Fibroblast of mammary gland (primary cell): Measurements from ENCODE around the gene CAPSL.
"Not testable (repeated sequence)": the region's sequence is repeated elsewhere in the genome, so short reads cannot be mapped to it uniquely, and the experiment has no call there.

ENCODE experiments used
- DNase-seq: peaks from one replicate; pipeline ENCODE4 v3.0.0-alpha.2; 2010; ENCODE audit warnings: low read depth
- H3K4me3 ChIP-seq: 2 replicates; pipeline ENCODE4 v1.5.1; 2011; ENCODE audit warnings: low read depth, mild to moderate bottlenecking, low read length, moderate library complexity; ENCODE audit not compliant: control insufficient read depth
- TF ChIP-seq, protein P1 (sequence below): conservative IDR thresholded peaks from 2 replicates; pipeline ENCODE4 v1.5.1; 2011; ENCODE audit warnings: low read depth, low read length, inconsistent platforms; ENCODE audit not compliant: control insufficient read depth, insufficient read depth

Gene CAPSL

DNA sequence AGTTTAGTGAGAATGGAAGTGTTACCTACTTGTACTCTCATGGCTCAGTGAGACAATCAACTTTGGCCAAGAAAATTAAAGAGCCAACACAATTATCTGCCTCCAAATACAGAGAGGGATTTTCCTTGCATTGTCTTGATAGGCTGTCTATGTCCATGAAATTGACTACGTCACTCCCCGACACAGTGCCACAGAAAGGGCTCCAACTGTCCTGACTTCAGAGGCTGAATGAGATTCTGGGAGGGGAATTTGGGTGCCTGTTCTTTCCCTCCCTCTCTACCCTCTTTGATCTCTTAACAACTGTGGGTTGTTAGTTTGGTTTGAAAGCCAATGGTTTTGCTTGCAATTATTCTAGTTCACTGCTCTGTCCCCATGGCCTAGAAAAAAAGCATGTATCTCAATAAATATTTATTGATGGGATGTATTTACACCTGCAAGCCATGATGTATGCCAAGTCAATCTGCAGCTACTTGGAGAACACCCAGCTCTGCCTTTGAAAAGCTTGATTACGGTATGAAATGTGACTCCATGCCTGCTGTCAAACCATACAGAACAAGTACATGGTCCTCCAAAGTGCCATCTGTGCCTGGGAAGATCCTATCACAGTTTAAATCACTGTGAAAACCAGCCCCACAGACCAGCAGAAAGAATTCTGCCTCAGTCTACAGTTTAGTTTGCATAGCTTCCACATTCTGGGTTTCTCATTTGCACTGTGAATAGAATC lies 37.3 kb downstream of the CAPSL start:
- TF ChIP-seq, protein P1, sequence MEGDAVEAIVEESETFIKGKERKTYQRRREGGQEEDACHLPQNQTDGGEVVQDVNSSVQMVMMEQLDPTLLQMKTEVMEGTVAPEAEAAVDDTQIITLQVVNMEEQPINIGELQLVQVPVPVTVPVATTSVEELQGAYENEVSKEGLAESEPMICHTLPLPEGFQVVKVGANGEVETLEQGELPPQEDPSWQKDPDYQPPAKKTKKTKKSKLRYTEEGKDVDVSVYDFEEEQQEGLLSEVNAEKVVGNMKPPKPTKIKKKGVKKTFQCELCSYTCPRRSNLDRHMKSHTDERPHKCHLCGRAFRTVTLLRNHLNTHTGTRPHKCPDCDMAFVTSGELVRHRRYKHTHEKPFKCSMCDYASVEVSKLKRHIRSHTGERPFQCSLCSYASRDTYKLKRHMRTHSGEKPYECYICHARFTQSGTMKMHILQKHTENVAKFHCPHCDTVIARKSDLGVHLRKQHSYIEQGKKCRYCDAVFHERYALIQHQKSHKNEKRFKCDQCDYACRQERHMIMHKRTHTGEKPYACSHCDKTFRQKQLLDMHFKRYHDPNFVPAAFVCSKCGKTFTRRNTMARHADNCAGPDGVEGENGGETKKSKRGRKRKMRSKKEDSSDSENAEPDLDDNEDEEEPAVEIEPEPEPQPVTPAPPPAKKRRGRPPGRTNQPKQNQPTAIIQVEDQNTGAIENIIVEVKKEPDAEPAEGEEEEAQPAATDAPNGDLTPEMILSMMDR = no peak
- no peak overlapping the region for H3K4me3 ChIP-seq
- no peak for DNase-seq

DNA sequence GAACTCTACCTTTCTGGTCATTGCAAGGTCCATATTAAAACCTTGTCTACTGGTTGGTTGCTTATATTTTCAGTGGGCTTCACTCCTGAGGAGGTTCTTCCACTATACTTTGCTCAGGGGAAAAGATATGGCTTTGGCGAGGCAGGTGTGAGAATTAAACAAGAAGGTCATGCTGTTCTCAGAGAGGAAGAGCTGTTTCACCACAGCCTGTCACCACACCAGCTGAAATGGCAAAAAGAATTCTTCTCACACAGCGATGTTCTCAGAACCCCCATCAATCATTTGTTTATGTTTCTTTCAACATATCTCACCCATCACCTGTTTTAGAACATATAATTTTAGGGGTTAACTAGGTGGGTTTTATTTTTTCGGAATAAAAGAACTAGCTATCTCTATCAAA lies 38.6 kb downstream of the CAPSL start:
- no peak overlapping the region for H3K4me3 ChIP-seq
- DNase-seq = no peak

GRCh38 chr5:35898952-35899660 lies 39.3 kb downstream of the CAPSL start:
- H3K4me3 ChIP-seq = no peak overlapping the region
- TF ChIP-seq, protein P1 = no peak
- DNase-seq = no peak

More for the DNA sequence above, 38.6 kb downstream of the CAPSL start:
- TF ChIP-seq, protein P1 = no peak

GRCh38 chr5:35894131-35894530 lies 44.3 kb downstream of the CAPSL start:
- no peak for DNase-seq
- no peak overlapping the region for H3K4me3 ChIP-seq
- TF ChIP-seq, protein P1 = no peak

- H3K4me3 ChIP-seq, DNase-seq: not testable (repeated sequence)
Observed at GRCh38 chr5:35892799-35893198, 45.6 kb downstream of the CAPSL start.

- H3K4me3 ChIP-seq = no peak overlapping the region
- DNase-seq = no peak
- TF ChIP-seq, protein P1 = no peak
Observed at GRCh38 chr5:35890021-35891020, 48.1 kb downstream of the CAPSL start.
